ENCODE results near the gene CALN1. TPM values are rescaled to one million over a fixed set of nuclear protein-coding genes. Genes with fewer than 3 reads are reported as not detected.
A peak's percentile ranks its signal among the peaks of the same experiment; 100 is the strongest.

The CALN1 gene
- total and polyA plus RNA-seq, 11 donors: not detected

DNA sequence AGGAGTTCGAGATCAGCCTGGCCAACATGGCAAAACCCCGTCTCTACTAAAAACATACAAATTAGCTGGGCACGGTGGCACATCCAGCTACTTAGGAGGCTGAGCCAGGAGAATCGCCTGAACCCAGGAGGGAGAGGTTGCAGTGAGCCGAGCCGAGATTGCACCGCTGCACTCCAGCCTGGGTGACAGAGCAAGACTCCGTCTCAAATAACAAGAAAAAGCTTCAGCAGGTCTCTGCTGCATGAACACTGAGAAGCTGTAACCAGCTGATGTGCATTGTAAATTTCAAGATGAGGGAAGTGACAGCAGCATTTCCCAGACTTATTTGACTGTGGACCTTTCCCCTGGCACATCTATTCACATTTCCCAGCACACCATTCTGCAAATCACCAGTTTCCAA, 222.0 kb downstream of the CALN1 start:
- Histone ChIP-seq H3K27ac (no peak overlapping the region), H3K27me3 (no peaks in the 10 kb centered on the region), H3K9me3 (peaks cover 0 to 9% (median 0%) of the 10 kb centered on the region in 12 donors), H3K36me3 (no peaks in the 10 kb centered on the region), H3K4me1 (no peaks in the 10 kb centered on the region), H3K4me3 (no peak overlapping the region)
- no peak for ATAC-seq
- WGBS, 4 donors: 81 to 88% (median 84%) methylated on average over 8 of the region's 8 CpGs
- intact Hi-C loops (cut with DNase I): no loop called here
- TF ChIP-seq POLR2A (IDR thresholded peaks at IDR 0.05) (no peak), CTCF (IDR thresholded peaks at IDR 0.05) (no peak)
- no peak for DNase-seq

GRCh38 chr7:72187179-72187578, 225.0 kb downstream of the CALN1 start:
- Histone ChIP-seq H3K4me3 (no peak overlapping the region), H3K9me3 (no peaks in the 10 kb centered on the region), H3K4me1 (no peaks in the 10 kb centered on the region), H3K27me3 (peaks cover 0 to 6% (median 0%) of the 10 kb centered on the region in 9 donors), H3K36me3 (no peaks in the 10 kb centered on the region), H3K27ac (no peak overlapping the region)
- ATAC-seq (no peak), DNase-seq (no peak)
- WGBS, 4 donors: 69 to 84% (median 80%) methylated on average over 4 of the region's 4 CpGs
- intact Hi-C loops (cut with DNase I): loop anchor here in 1 of 10 donors (10.0 kb wide), 1 partner anchor 308 kb away; no protein-coding TSS in a partner anchor
- TF ChIP-seq POLR2A (IDR thresholded peaks at IDR 0.05): no peak
- no peak for TF ChIP-seq CTCF (IDR thresholded peaks at IDR 0.05)

- intact Hi-C loops (cut with DNase I): loop anchor here in 1 of 10 donors (10.0 kb wide), 1 partner anchor 311 kb away; no protein-coding TSS in a partner anchor
- TF ChIP-seq POLR2A (IDR thresholded peaks at IDR 0.05): no peak
- TF ChIP-seq CTCF (IDR thresholded peaks at IDR 0.05): peak in 8 of 12 donors; percentile 8 to 32 (median 24)
- Histone ChIP-seq H3K4me1 (no peaks in the 10 kb centered on the region), H3K9me3 (peaks cover 0 to 7% (median 0%) of the 10 kb centered on the region in 12 donors), H3K27me3 (peaks cover 0 to 9% (median 0%) of the 10 kb centered on the region in 9 donors), H3K27ac (no peak overlapping the region), H3K36me3 (no peaks in the 10 kb centered on the region), H3K4me3 (no peak overlapping the region)
- DNase-seq: no peak
- no peak for ATAC-seq
- WGBS, 4 donors: 72 to 75% (median 73%) methylated on average over 9 of the region's 9 CpGs
Measured at GRCh38 chr7:72183835-72184234, 228.3 kb downstream of the CALN1 start.

GRCh38 chr7:72182036-72182435, 230.1 kb downstream of the CALN1 start:
- intact Hi-C loops (cut with DNase I): loop anchor here in 1 of 10 donors (10.0 kb wide), 1 partner anchor 313 kb away; no protein-coding TSS in a partner anchor
- WGBS, 4 donors: 91 to 94% (median 93%) methylated on average over 4 of the region's 4 CpGs
- no peak for ATAC-seq

More at GRCh38 chr7:72182036-72182435, 230.1 kb downstream of the CALN1 start:
- Histone ChIP-seq H3K27me3 (peaks cover 0 to 9% (median 0%) of the 10 kb centered on the region in 9 donors), H3K27ac (no peak overlapping the region), H3K36me3 (no peaks in the 10 kb centered on the region), H3K4me3 (no peak overlapping the region), H3K4me1 (no peaks in the 10 kb centered on the region), H3K9me3 (peaks cover 0 to 7% (median 0%) of the 10 kb centered on the region in 12 donors)
- TF ChIP-seq POLR2A (IDR thresholded peaks at IDR 0.05): no peak
- TF ChIP-seq CTCF (IDR thresholded peaks at IDR 0.05): no peak
- DNase-seq: no peak

Measured in heart left ventricle (tissue), 16 donors.